ENCODE data around the gene RNF214.
"Not testable (repeated sequence)": the region's sequence is repeated elsewhere in the genome, so short reads cannot be mapped to it uniquely, and the experiment has no call there.

RNF214 gene

GRCh38 chr11:117230999-117231841 is 1.3 kb upstream of the RNF214 start:
- no peak for DNase-seq (ENCODE audit: low read depth in 2 of 2)

GRCh38 chr11:117231842-117232091 is 704 bp upstream of the RNF214 start, which contains the start of gene PCSK7:
PCSK7 (minus strand) TSS chr11:117232073; CDS start chr11:117229844, 2,229 bp downstream.
- no peak for DNase-seq (ENCODE audit: low read depth in 2 of 2)

- no peak for DNase-seq (ENCODE audit: low read depth in 2 of 2)
Observed at GRCh38 chr11:117232911-117233409, 489 bp downstream of the RNF214 start.

- no peak for DNase-seq (ENCODE audit: low read depth in 2 of 2)
Observed at GRCh38 chr11:117238221-117238620, 5.8 kb downstream of the RNF214 start.

GRCh38 chr11:117239295-117239694 is 6.8 kb downstream of the RNF214 start:
- no peak for DNase-seq (ENCODE audit: low read depth in 2 of 2)

GRCh38 chr11:117248341-117248740 is 15.9 kb downstream of the RNF214 start:
- DNase-seq (ENCODE audit: low read depth in 2 of 2) = no peak

GRCh38 chr11:117249571-117249970 is 17.1 kb downstream of the RNF214 start:
- no peak for DNase-seq (ENCODE audit: low read depth in 2 of 2)

- no peak for DNase-seq (ENCODE audit: low read depth in 2 of 2)
Observed at GRCh38 chr11:117251506-117251905, 19.0 kb downstream of the RNF214 start.

GRCh38 chr11:117255966-117256365 is 23.5 kb downstream of the RNF214 start:
- DNase-seq (ENCODE audit: low read depth in 2 of 2) = no peak

- no peak for DNase-seq (ENCODE audit: low read depth in 2 of 2)
Observed at GRCh38 chr11:117256573-117256972, 24.1 kb downstream of the RNF214 start.

GRCh38 chr11:117258576-117258975 is 26.1 kb downstream of the RNF214 start:
- no peak for DNase-seq (ENCODE audit: low read depth in 2 of 2)

GRCh38 chr11:117259417-117259816 is 26.9 kb downstream of the RNF214 start:
- DNase-seq (ENCODE audit: low read depth in 2 of 2) = no peak

GRCh38 chr11:117264624-117265323 is 32.3 kb downstream of the RNF214 start:
- not testable (repeated sequence) for DNase-seq (ENCODE audit: low read depth in 2 of 2)

GRCh38 chr11:117265745-117266144 is 33.3 kb downstream of the RNF214 start:
- no peak for DNase-seq (ENCODE audit: low read depth in 2 of 2)

GRCh38 chr11:117269856-117270255 is 37.4 kb downstream of the RNF214 start:
- DNase-seq (ENCODE audit: low read depth in 2 of 2) = no peak

GRCh38 chr11:117271208-117271607 is 38.7 kb downstream of the RNF214 start:
- DNase-seq (ENCODE audit: low read depth in 2 of 2) = no peak

GRCh38 chr11:117272175-117272574 is 39.7 kb downstream of the RNF214 start:
- DNase-seq (ENCODE audit: low read depth in 2 of 2) = not testable (repeated sequence)

- no peak for DNase-seq (ENCODE audit: low read depth in 2 of 2)
Observed at GRCh38 chr11:117273550-117274289, 41.2 kb downstream of the RNF214 start.

- DNase-seq (ENCODE audit: low read depth in 2 of 2) = no peak
Observed at GRCh38 chr11:117278347-117278746, 45.9 kb downstream of the RNF214 start.

GRCh38 chr11:117279711-117280376 is 47.4 kb downstream of the RNF214 start:
- no peak for DNase-seq (ENCODE audit: low read depth in 2 of 2)

- DNase-seq (ENCODE audit: low read depth in 2 of 2) = no peak
Observed at GRCh38 chr11:117281159-117281558, 48.7 kb downstream of the RNF214 start.

GRCh38 chr11:117281869-117282268 is 49.4 kb downstream of the RNF214 start:
- no peak for DNase-seq (ENCODE audit: low read depth in 2 of 2)
